Stromal cell of bone marrow (primary cell): ENCODE measurements around the gene GRK5.

Experiments used
- DNase-seq: peaks from one replicate; pipeline ENCODE4 v3.0.0-alpha.2; 2012; ENCODE audit warnings: low read depth

The GRK5 gene

DNA sequence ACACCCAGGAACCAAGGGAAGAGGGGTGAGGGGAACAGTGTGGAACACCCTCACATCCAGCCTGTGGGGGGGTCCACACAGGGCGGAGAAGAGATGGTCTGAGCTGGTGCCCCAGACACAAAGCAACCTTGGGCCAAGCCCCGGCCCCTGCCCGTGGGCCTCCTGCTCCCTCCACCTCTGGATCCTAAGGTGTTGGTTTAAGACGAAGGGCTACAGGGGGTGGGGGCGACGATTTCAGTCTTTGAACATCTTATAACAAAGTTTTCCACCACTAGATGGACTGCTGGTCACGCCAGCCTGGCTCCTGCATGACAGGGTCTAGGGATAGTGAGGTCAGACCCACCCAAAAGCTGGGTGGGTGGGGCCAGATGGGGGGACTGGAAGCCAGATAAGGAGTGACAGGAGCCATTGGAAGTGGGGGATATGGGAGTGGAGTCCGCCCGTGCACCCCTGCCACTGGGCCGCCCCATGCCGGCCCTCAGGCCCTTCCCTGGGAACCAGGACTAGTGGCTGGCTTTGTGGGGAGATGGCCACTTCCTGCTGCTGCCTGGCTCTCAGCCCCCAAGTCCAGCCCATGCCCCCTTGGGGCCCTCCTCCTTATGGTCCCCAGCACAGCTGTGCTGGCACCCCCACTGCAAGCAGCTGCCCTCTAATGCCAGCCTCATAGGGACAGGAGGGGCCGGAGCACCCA, 236.7 kb downstream of the GRK5 start:
- DNase-seq = no peak

DNA sequence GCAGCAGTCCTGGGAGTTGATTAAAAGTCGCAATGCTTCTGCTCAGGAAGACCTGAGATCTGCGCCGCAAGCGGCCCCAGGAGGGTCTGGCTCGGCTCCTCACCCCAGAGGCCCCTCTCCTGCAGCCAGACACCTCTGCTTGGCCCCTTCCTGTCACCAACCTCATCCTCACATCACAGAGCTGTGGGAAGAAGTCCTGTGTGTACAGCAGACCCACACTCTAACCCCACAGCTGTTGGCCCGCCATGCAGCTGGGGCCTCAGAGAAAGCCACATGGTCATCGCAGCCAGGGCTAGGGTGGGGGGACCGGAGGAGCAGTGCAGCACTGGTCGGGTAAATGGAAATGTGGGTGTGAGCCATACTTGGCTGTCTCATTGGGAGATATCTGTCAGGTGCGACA, 237.5 kb downstream of the GRK5 start:
- DNase-seq = no peak

DNA sequence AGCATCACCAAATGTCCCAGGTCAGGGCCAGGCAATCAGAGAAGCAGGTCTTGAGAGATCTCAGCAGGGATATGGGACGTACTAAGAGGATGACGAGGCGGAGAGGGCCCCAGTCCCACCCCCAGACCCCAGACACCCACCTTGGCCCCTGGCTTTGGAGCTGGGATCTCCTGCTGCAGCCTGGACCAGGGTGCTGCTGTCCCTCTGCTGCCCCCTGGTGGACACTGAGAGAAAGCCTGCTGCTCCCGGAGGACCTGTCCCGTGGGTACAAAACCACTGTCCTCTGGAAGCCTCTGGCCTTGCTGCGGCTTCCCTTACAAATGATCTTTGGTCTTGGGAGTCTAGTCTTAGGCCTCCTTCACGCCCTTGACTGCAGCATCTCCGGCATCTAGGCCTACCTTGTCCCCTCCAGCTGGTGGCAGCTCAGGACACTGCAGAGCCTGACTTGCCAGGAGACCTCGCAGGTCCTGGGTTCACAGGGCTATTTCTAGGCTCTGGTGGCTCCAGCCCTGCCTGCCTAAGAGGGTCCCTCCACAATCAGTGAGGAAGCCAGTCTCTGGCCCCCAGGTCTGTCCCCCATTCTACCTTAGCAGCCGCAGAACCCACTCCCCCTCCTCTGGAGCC, 238.1 kb downstream of the GRK5 start:
- peak; percentile 56 for DNase-seq

DNA sequence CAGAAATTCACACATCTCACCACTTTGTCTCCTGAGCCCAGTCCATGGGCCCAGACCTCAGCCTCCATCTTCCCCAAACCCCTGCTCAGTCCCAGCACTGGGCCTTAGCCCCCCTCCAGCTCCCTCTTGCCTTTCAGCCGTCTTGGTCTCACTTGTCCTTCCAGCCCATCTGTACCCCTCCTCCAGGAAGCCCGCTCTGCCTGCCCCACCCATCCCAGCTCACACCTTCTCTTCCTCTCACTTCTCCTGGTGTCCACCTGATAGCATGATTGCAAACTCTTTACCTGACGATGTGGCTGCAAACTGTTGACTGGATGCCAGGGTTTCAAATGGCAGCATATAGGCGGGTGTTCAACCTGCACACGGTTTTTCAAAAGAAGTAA, 238.6 kb downstream of the GRK5 start:
- DNase-seq = no peak

DNA sequence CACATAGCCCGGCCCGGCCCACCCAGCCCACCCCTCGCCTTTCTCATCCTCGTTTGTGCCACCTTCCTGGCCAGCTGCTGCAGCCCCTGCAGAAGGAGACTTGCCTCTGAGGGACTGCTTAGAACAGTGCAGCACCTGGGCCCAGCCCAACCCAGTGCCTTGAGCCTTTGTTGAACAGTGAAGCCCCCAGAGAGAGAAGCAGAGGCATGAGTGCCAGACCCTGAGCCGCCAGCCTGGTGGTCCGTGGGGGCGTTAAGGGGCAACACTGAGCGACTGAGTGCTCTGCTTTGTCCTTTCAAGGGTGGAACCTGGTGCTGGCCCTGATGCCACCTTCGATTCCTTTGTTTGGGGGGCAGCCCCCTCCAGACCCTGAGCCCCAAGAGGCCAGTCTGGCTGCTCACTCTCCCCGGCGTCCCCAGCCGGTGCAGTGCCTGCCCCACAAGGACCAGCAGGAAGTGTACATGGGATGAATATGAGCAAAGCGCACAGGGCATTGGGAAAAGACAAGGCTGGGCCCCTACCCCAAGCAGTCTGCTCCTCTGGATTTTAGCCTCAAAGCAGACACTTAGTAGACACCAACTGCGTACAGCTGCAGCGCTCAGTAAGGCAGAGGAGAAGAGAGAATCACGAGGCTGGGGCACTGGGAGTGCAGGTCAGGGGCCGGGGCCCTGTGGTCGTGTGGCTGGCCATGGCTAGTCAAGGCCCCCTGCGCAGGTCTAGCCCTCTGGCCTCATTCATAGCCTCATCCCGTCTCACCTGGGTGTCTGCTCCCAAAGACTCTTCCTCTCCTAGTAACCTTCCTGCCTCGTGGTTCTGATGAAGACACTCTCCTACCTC, 239.3 kb downstream of the GRK5 start:
- DNase-seq = no peak

DNA sequence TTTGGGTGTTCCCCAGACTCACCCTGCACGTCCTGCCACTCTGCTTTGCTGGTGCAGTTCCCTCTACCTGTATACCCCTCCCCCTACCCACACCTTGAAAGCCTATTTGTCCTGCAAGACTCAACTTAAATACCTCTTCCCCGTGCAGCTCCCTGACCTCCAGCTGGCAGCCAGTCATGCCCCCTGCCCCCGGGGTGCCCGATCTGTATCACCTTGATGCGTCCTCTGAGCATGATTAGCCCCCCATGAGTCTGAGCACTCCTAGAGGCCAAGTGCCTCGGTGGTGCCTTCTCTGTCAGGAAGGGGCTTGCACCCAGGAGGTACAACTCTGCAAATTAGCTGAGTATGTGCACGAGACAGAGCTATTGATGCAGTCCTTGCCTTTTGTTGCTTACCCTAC, 240.1 kb downstream of the GRK5 start:
- DNase-seq = no peak

DNA sequence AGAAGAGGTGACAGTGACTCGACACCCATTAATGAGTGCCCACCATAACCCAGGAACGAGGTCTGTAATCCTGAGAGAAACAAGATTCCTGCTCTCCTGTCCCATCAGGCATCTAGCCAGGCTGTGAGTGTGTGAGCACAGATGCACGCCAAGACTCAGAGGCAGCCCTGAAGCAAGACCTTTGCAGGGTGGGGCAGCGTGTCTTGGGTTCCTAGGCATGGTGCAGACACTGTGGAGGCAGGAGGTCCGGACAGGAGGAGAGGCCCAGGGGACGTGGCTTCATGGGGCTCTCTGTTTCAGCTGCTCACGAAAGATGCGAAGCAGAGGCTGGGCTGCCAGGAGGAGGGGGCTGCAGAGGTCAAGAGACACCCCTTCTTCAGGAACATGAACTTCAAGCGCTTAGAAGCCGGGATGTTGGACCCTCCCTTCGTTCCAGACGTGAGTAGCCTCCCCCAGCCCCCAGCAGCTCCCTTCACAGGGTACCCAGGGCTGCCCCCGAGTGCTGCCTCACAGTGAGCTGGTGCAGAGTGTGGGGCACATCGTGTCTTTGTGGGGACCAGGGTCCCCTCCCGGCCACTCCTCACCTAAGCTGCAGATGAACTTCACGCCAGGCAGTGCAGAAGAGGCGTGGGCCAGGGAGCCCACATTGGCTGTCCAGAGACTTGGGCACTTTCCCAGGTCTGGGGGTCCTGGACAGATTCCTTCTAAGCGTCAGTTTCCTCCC, 240.6 kb downstream of the GRK5 start:
- DNase-seq = no peak

DNA sequence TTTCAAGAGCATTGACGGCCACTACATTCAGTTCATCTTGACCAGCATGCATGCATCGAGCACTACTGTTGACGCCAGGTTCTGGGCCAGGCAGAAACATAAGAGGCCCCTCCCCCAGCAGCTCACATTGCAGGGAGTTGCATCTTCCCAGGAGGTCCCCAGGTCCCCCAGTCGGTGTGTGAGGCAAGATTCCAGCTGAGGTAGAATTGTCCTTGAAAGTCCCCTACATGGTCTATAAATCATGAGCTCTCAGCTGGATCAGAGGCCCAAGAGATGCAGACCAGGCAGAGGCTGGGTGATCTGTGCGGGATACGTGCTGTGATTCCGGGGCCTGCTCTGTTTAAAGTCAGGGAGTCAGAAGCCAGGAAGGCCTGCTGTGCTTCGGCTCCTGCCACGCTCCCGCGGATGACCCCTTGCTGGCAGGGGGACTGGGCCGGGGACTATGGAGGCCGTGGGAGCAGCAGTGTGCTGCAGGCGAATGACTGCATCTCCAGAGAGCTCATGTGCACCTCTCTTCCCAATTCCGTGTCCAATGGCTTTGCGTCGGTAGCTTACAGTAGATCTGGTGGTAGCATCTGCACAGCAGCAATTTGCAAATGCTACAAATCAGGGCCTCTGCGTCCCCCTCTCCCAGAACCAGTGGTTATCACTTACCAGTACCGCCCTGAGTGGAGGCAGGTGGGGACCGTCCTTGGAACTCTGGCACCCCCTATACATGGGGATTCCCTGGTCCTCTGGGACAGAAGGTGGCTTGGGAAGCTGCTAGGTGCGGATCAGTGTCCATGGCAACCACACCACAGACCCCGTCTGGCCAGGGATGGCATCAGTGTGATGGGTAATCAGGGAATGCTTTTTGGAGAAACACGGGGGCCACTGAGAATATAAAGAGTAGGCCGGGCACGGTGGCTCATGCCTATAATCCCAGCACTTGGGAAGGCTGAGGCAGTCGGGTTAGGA, 241.5 kb downstream of the GRK5 start:
- no peak for DNase-seq

DNA sequence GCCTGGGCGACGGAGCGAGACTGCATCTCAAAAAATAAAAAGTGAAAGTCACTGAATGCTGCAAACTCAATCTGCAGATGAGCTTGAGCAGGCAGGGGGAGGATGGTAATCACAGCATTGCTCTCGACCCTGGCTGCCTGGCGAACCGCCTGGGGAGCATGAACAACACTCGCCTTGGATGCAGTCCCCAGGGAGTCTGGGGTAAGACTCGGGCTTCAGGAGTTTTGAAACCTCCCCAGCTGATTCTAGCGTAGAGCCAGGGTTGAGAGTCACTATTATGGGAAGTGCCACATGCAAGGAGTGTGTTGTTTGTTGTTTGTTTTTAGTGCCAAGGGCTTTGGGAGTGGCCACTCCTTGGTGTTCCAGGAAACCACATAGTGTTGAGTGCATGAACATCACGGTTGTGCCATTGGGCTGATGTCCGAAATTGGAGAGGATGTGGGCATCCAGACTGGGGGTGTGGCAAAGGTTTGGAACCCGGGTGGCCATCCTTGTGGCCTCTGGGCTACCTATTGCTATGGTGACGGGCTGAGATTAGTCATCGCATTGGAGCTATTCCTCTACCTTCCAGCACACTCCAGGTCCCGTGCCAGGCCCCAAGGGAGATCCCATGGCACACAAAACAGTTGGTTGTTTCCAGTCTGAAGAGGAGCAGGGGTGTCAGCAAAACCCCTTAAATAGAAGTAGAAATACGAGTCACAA, 242.5 kb downstream of the GRK5 start:
- peak; percentile 86 for DNase-seq

DNA sequence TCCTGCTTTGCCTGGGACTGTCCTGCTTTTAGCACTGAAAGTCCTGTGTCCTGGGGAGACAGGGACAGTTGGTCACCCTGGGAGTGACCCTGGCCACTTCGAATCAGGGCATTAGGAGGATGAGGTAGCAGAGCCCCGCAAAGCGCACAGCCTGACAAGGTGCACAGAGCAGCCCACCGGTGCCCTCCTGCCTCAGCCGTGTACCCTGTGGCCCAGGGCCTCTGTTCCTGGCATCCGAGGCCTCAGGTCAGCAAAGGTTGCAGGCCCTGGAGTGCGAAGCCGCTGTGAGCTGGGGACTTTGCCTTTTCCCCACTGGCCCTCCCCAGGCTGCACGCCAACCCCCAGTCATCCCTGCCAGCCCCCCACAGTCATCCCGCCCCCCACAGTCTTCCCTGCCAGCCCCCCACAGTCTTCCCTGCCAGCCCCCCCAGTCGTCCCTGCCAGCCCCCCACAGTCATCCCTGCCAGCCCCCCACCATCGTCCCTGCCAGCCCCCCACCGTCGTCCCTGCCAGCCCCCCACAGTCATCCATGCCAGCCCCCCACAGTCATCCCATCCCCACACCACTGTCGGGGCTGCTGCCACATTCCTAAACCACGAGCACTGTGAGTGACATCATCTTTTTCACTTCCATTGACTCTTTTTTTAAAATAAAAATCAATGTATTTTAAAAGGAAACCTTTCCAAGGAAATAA, 243.4 kb downstream of the GRK5 start:
- DNase-seq = no peak

DNA sequence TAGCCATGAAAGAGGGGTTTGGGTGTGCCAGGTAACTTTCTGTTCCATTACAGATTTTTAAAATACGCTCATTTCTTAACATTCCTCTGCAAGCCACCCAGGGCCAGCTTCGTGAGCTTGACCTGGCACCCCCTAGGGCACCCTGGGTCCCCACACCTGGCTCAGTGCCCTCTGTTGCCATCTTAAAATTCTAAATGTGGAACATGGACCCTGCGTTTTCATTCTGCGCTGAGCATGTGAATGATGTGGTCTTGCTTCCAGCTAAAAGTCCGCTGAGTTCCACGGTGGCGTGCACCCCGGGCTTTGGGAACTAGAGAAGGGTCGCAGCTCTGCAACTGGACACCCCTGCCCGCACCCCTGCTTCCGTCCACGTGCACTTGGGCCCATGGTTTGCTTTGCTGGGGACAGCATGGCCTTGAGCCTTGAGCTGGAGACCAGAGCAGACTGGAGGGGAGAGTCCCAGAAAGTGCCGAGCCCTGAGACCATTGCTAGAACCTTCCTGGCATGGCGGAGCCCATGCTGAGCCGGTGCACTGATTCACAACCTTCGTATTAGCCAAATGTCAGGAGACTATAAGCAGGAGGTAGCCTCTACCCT, 244.0 kb downstream of the GRK5 start:
- DNase-seq = no peak

DNA sequence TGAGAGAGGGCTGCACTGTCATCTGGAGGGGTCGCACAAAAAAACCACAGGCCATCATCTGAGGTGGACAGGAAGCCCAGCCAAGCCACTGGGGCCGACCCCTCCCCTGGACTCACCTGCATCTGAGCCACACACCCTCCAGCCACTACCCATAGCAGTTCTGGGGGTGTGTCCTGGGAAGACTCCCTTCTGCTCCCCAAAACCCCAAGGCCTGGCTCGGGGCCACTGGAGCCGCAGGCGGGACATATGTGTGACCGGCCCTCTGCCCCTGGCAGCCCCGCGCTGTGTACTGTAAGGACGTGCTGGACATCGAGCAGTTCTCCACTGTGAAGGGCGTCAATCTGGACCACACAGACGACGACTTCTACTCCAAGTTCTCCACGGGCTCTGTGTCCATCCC, 245.0 kb downstream of the GRK5 start:
- DNase-seq = no peak

DNA sequence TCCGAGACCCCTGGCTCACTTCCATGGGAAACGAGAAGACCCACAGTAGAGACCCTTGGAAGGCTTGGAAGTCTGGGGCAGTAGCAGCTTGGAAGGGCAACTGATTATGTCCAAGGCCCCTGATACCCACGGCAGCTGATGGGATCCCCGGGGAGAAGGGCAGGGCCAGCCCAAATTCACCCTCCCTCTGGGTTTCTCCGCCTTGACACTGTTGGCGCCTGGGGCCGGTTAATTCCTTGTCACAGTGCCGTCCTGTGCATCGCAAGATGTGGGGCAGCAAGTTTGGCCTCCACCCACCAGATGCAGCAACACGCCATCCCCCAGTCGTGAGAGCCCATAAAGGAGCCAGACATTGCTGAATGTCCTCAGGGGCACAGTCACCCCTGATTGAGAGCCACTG, 245.9 kb downstream of the GRK5 start:
- no peak for DNase-seq

DNA sequence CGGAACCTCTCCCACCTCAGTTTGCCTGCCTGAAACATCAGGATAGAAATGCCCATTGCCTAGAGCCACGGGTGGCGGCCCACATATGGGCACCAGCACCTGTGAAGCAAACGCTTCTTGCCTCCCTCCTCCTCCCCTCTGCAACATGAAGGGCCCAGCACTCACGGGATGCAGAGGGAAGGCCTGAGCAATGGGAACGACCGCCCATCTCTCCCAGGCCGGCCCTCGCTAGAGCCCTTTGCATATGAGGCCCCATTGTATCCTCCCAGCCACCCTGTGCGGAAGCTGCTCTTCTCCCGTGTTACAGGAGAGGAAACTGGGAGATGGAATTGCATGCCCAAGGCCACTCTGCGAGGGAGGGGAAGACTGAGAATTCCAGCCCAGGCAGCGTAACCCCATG, 246.9 kb downstream of the GRK5 start:
- no peak for DNase-seq

DNA sequence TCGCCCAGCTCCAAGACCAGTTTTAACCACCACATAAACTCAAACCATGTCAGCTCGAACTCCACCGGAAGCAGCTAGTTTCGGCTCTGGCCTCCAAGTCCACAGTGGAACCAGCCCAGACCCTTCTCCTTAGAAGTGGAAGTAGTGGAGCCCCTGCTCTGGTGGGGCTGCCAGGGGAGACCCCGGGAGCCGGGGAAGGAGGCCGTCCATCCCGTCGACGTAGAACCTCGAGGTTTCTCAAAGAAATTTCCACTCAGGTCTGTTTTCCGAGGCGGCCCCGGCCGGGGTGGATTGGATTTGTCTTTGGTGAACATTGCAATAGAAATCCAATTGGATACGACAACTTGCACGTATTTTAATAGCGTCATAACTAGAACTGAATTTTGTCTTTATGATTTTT, 247.6 kb downstream of the GRK5 start:
- no peak for DNase-seq

DNA sequence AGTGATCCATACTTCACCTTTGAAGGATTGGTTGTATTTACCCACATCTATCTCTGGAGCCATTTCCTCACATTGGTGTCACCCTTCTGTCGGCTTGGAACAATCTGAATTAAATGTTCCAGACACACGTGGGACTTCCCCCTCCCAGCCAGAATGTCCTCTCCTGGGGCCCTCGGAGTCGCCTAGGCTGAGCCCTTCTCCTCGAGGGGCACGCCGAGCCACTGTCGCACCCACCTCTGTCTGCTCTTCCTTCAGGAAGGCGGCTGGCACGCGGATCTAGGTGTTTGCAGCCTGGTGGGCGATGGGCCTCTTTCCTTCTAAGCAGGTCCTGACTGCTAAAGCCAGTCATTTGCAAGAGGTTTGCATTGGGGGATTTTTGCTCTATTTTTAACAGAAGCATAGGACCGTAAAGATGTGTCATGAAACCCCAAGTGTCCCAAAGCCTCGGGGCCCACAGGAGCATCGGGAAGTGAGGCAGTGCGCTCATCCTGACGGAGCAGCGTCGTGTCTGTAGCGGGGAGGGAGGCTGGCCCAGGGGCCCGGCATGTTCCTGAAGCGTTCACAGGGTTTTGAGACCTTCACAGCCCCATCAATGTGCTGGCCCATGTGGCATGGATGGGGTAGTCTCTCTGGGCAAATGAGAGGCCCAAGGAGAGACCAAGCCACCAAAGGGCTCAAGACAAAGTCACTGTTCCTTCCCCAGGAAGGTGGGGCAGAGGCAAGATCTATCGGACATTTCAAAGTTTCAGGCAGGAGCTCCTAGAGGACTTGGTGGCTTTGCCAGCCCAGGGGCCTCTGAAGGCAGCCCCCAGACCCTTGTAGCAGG, 248.5 kb downstream of the GRK5 start:
- no peak for DNase-seq

DNA sequence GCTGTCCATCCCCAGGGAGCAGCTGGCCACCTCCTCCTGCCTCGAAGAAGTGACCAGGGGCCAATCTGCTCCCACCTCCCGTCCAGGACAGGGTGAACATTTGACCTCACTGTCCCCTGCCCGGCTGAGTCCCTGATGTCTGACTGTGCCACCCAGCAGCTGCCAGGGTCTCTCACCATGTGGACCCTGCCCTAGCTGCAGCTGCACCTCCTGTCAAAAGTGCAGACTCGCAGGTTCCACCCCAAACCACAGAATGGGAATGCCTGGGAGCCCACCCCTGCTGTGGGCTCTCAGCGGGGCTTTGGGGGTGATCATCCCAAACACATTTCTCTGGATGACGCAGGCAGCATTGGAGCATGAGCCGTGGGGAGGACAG, 249.1 kb downstream of the GRK5 start:
- DNase-seq = no peak

DNA sequence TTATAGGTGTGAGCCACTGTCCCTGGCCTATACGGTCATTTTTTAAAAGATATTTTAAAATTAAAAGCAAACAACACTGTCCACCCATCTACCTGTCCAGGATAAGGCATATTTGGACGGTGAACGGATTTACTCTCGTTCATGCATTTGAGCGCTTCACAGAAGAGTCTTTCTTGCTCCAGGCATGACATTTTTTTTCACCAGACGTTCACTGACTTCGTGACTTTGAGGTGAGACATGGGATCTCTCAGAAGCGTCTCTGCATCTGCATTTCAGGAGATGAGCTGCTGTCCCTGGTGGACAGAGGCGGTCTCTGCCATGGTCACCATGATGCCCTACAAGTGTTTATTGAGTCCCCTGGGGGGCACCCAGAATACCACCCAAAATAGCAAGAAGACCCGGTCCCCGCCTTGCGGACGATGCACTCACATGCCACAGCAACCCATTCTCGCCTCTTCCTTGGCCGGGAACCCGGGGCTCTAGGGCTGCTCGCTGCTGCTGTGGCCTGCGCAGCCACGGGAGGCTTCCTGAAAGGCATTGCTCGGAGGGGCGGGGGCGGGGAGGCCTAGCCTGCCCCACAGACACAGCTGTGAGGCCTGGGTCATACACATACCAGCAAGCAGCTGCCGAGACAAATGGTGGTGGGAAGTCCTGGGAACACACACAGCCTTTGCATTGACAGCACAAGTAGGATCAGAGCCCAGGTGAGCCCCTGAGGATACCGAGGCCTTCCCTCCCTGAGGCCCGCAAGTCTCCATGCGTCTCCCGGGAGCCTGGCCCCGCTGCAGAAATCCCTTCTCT, 250.8 kb downstream of the GRK5 start:
- DNase-seq = no peak
